ENCODE data around the gene SERPINA9.

DNA sequence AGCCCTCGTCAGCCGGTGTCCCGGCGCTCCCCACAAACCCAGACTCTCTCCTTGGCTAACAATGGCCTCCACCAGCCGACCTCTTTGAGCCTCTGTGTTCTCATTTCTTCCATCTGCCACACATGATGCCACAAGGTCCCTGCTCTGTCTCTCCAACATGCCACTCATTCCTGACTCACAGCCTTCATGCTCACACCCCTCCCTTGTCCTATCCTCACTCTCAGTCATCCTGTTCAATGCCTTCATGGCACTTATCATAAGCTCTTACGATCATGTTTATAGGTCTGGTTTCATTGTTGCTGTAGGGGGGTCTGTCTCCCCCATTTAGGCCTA is 13.8 kb downstream of the SERPINA9 start:
- TF ChIP-seq FOSL2 (IDR thresholded peaks at IDR 0.05), result no peak
- no peak for TF ChIP-seq FOSL2 (CRISPR knock-in tag; IDR thresholded peaks at IDR 0.05)
- TF ChIP-seq, protein P1, sequence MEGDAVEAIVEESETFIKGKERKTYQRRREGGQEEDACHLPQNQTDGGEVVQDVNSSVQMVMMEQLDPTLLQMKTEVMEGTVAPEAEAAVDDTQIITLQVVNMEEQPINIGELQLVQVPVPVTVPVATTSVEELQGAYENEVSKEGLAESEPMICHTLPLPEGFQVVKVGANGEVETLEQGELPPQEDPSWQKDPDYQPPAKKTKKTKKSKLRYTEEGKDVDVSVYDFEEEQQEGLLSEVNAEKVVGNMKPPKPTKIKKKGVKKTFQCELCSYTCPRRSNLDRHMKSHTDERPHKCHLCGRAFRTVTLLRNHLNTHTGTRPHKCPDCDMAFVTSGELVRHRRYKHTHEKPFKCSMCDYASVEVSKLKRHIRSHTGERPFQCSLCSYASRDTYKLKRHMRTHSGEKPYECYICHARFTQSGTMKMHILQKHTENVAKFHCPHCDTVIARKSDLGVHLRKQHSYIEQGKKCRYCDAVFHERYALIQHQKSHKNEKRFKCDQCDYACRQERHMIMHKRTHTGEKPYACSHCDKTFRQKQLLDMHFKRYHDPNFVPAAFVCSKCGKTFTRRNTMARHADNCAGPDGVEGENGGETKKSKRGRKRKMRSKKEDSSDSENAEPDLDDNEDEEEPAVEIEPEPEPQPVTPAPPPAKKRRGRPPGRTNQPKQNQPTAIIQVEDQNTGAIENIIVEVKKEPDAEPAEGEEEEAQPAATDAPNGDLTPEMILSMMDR (IDR thresholded peaks at IDR 0.05), result no peak
- no peak for TF ChIP-seq POLR2A (IDR thresholded peaks at IDR 0.05; ENCODE audit: low read length)
- TF ChIP-seq KDM1A (IDR thresholded peaks at IDR 0.05; ENCODE audit: low read depth), result no peak
- TF ChIP-seq JUNB (IDR thresholded peaks at IDR 0.05), result no peak
- TF ChIP-seq CHD2 (IDR thresholded peaks at IDR 0.05; ENCODE audit: low read length, partially characterized antibody), result no peak
- no peak for TF ChIP-seq CEBPB (IDR thresholded peaks at IDR 0.05)
- TF ChIP-seq, protein P2, sequence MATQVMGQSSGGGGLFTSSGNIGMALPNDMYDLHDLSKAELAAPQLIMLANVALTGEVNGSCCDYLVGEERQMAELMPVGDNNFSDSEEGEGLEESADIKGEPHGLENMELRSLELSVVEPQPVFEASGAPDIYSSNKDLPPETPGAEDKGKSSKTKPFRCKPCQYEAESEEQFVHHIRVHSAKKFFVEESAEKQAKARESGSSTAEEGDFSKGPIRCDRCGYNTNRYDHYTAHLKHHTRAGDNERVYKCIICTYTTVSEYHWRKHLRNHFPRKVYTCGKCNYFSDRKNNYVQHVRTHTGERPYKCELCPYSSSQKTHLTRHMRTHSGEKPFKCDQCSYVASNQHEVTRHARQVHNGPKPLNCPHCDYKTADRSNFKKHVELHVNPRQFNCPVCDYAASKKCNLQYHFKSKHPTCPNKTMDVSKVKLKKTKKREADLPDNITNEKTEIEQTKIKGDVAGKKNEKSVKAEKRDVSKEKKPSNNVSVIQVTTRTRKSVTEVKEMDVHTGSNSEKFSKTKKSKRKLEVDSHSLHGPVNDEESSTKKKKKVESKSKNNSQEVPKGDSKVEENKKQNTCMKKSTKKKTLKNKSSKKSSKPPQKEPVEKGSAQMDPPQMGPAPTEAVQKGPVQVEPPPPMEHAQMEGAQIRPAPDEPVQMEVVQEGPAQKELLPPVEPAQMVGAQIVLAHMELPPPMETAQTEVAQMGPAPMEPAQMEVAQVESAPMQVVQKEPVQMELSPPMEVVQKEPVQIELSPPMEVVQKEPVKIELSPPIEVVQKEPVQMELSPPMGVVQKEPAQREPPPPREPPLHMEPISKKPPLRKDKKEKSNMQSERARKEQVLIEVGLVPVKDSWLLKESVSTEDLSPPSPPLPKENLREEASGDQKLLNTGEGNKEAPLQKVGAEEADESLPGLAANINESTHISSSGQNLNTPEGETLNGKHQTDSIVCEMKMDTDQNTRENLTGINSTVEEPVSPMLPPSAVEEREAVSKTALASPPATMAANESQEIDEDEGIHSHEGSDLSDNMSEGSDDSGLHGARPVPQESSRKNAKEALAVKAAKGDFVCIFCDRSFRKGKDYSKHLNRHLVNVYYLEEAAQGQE (IDR thresholded peaks at IDR 0.05), result no peak

Measured in A549 (cell line).